Hematopoietic multipotent progenitor cell treated with erythropoietin and hydrocortisone succinate and interleukin-3 and kit ligand, for 6 days (in vitro differentiated cells): Measurements from ENCODE around the gene PRSS56.
"Not testable (repeated sequence)": the region's sequence is repeated elsewhere in the genome, so short reads cannot be mapped to it uniquely, and the experiment has no call there.

ENCODE experiments used
- DNase-seq: peaks from one replicate; pipeline ENCODE4 v3.0.0-alpha.2; 2015

The PRSS56 gene

GRCh38 chr2:232526372-232526941, 6.3 kb downstream of the PRSS56 start:
- no peak for DNase-seq

GRCh38 chr2:232527905-232528470, 7.8 kb downstream of the PRSS56 start:
- no peak for DNase-seq

DNA sequence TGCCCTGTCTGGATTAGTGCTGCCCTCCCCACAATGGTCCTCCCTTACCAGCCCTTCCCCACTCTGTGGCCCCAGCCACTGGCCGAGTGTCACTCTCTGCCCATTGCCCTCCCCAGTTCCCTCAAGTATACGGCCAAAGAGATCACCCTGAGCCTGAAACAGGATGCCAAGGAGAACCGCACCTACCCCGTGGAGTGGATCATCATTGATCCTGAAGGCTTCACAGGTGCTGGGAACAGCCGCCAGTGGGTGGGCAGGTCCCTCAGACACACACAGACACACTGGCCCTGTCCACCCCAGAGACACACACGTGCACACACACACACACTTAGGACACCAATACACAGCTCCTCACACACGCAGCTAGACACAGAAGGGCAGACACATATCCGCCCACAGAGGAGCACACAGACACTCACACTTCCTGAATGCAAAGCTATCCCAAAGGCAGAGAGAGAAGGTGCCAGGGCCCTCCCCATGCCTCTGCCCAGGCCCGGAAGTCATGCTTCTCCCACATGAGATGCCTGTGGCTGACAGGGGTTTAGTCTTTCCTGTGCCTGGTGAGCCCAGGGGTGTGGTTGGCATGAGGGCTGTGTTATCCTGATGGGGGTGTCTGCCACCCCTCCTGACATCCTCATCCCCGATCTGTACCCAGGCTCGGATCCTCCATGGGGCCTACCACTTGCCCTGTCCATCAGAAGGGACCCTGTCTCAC, 8.7 kb downstream of the PRSS56 start:
- DNase-seq = no peak

DNA sequence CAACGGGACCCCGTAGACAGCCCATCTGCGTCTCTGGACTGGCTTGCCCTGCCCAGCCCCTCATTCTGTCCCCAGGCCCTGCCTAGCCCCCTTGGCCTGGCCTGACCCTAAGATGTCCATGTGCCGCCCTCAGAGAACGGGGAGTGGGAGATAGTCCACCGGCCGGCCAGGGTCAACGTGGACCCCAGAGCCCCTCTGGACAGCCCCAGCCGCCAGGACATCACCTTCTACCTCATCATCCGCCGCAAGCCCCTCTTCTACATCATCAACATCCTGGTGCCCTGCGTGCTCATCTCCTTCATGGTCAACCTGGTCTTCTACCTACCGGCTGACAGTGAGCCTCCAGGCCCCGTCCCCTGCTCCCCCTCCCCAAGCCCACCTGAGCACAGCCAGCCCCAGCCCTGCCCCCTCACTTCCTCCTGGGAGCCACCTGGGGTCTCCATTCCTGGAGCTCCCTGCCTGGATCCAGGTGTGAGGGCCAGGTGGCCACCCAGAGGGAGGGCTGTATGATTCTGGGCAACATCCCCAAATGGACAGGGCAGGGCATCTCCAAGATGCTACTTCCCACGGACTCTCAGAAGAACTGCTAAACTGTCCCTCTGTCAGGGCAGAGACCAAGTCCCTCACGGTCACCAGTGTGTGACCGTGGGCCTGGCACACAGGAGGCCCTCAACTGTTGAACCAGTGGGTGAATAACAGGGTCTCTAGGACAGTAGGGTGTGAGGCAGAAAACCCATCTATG, 9.8 kb downstream of the PRSS56 start:
- DNase-seq = no peak

GRCh38 chr2:232530626-232531260, 10.6 kb downstream of the PRSS56 start:
- DNase-seq = no peak

- no peak for DNase-seq
Observed at GRCh38 chr2:232532419-232532818, 12.2 kb downstream of the PRSS56 start.

DNA sequence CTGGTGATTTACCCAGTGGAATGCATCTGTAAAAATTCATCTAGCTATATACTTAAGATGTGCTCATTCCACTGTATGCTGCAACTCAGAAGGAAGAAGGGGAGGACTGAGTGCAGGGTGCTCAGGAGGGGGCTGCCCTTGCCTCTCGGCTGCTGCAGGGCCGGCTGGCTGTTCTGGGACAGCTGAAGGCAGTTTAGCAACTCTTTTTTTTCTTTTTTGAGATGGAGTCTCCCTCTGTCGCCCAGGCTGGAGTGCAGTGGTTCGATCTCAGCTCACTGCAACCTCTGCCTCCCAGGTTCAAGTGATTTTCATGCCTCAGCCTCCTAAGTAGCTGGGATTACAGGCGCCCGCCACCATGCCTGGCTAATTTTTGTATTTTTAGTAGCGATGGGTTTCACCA, 12.6 kb downstream of the PRSS56 start:
- not testable (repeated sequence) for DNase-seq

DNA sequence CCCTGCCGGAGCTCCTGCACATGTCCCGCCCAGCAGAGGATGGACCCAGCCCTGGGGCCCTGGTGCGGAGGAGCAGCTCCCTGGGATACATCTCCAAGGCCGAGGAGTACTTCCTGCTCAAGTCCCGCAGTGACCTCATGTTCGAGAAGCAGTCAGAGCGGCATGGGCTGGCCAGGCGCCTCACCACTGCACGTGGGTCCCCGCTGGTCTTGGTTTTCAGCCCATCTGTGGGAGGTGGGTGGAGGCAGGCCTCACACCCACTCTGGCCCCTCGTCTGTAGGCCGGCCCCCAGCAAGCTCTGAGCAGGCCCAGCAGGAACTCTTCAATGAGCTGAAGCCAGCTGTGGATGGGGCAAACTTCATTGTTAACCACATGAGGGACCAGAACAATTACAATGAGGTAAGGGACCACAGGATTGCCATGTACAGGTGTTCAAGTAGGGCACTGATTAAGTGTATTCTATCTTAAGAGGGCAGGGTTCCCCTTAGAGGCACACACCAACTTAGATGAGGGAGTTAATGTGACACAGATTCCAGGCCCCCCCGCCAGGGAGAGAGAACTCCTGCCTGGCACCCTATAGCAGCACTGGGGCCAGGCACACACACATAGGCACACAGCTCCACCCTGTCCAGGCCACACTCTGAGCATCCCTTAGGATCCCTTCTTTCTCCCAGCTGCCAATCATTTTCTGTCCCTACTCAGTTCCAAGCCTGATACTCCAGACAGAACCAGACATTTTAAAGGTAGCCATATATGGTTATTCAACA, 13.9 kb downstream of the PRSS56 start:
- no peak for DNase-seq

DNA sequence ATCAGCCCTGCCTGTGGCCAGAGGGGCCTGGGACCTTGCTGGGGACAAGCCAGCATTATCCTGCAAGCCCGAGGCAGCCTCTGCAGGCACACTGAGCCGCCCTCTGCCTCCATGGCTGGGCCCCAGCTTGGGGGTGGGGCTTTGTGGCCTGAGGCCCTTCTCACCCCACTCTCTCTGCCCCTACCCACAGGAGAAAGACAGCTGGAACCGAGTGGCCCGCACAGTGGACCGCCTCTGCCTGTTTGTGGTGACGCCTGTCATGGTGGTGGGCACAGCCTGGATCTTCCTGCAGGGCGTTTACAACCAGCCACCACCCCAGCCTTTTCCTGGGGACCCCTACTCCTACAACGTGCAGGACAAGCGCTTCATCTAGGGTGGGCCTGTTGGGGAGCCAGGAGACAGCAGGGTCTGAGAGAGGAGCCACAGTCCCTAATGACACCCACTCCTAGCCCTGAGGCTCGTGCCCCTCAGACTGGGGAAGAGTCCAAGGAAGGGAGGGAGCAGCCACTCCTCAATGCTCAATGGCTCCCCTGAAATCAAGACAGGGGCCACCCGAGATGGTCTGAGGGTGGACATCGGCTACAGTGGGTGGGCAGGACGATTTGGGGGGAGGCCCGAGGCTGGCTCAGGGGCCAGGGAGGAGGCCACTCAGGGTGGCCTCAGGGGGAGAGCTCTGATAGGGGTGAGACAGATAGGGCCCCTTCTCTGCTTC, 14.9 kb downstream of the PRSS56 start:
- DNase-seq = no peak

- DNase-seq = no peak
Observed at GRCh38 chr2:232535761-232536530, 15.8 kb downstream of the PRSS56 start.

DNA sequence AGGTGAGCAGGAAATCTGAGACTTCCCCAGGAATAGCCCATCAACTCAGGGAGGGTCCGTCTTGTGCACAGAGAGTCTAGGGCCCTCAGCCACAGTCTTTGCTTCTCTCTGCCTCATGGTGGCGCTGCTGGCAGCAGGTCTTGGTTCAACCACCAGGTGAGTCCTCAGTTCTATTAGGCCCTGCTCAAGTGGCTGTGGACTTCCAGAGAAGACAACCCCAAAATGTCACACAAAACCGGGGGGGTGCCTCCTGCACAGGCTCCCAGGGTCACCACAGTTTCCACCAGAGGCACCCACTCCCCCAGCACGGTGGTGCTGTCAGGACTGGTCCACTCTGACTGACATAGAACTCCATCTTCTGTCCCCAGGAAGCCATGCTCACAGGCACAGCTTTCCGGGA, 16.9 kb downstream of the PRSS56 start:
- DNase-seq = peak; percentile 39

- no peak for DNase-seq
Observed at GRCh38 chr2:232537499-232537898, 17.3 kb downstream of the PRSS56 start.

DNA sequence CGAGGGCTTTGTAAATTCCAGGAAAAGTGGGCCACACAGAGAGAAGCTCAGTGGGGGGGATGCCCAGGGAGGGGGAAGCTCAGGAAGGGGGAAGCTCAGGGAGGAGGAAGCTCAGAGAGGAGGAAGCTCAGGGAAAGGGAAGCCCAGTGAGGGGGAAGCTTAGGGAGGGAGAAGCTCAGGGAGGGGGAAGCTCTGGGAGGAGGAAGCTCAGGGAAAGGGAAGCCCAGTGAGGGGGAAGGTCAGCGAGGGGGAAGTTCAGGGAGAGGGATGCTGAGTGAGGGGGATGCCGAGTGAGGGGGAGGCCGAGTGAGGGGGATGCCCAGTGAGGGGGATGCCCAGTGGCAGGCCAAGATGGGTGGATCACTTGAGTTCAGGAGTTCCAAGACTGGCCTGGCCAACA, 18.5 kb downstream of the PRSS56 start:
- DNase-seq = no peak

DNA sequence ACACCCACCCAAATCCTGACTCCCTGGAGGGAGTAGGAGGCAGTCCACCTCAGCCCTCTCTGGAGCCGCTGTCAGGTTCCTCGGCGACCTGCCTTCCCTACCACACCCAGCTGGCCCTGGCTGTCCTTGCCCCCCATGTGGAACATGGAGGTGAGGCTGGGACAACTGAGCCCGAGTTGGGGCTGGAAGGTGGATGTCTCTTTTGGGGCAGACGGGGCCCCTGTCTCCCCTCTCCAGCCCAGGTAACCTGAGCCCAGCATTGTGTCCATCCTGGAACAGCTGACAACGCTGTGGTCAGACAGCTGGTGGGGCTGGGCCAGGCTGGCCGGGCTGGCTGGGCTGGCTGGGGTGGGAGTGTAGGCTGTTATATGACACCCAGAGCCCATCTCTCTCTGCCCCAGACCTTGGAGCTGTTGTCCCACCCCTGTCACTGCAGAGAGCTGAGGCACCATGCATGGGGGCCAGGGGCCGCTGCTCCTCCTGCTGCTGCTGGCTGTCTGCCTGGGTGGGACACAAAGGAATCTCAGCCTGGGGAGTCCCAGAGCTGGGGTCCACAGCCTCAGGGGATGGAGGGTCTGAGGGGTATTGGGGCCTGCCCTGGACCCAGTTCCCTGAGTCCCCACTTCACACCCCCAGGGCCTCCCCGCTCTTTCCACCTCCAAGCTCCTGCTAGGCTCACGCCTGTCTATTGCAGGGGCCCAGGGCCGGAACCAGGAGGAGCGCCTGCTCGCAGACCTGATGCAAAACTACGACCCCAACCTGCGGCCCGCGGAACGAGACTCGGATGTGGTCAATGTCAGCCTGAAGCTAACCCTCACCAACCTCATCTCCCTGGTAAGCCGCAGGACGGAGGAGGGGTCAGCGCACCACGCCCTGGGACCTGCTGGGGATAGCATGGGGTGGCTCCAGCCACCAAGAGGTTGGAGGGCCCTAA, 19.4 kb downstream of the PRSS56 start, which contains the start of gene CHRNG:
Gene CHRNG (plus strand): TSS at position 395 of the 934 bp plus-strand sequence. CDS start 56 bp downstream, at position 451.
- no peak for DNase-seq

- DNase-seq = no peak
Observed at GRCh38 chr2:232540441-232541041, 20.4 kb downstream of the PRSS56 start.

DNA sequence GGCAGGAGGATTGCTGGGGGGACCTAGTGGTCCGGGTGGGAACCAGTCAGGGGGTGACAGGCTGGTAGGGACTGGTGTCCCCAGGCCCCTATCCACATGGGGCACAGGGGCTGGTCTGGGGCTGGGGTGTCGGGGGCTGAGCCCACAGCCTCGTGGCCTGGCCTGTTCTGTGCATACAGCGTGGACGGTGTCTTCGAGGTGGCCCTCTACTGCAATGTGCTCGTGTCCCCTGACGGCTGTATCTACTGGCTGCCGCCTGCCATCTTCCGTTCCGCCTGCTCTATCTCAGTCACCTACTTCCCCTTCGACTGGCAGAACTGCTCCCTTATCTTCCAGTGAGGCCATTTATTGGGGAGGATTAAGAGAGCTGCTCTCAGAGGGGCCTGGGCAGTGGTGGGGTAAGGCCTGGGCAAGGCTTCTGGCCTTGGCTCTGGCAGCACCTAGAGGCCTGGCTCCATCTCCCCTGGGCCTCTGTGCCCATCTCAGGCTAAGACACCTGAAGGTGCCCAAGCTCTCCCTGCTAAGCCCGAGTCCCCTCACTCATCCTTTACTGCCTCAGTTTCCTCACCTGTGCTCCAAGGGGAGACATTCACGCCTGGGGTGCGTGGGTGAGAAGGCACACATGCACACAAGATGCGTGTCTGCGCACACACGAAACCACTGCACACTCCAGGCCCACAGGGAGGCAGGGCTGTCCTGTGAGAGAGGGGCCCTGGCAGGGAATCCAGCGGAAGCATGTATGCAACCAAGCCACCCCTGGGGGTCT, 21.2 kb downstream of the PRSS56 start:
- DNase-seq = peak; percentile 78

DNA sequence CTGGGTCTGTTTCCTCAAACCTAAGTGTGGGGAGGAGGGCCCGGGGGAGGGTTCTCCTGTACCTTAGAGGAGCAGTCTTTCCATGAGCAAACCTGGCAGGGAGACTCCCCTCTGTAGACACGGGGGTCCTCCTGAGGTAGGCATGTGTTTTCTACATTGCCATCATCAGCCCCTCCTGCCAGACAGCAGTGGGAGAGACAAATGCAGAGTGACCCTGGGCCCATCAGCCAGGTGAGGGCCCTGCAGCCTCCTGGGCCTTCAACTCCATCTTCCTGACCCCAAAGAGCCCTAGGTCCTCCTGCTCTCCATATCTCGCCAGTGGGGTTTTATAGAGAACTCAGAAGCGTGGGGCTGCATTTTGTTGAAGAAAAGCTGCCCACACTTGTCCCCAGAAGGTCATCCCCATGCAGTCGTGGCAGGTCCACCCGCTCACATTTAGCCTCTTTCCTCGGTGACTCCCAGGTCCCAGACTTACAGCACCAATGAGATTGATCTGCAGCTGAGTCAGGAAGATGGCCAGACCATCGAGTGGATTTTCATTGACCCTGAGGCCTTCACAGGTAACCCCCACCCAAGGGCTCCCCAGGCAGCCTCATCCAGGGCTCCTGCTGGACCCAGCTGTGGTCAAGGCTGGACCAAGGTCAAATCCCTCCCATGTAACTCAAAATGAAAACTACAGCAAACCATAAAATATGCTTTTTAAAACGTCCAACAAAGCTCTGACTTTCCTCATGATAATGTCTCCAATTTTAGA, 21.9 kb downstream of the PRSS56 start:
- DNase-seq = no peak
